Central memory CD8-positive, alpha-beta T cell (primary cell): ENCODE results near the gene SLC51B.

Experiments
- ATAC-seq: fragments of 150-1000 bp; cut with Tn5 transposase; replicated peaks from 2 replicates; pipeline ENCODE4 v1.10.0; 2022; ENCODE audit warnings: mild to moderate bottlenecking, moderate FRiP score, moderate number of reproducible peaks; ENCODE audit not compliant: poor library complexity, severe bottlenecking; ENCODE audit errors: extremely low read depth
- DNase-seq, 2 donors: peaks; one replicate each; pipeline ENCODE4 v3.0.0; 2021; ENCODE audit warnings: low spot score in 2 of 2
- H3K27ac Mint-ChIP-seq: one replicate; pipeline ENCODE4 v1.8.0; 2022; ENCODE audit warnings: low read depth, mild to moderate bottlenecking, moderate library complexity, mixed read lengths
- H3K27me3 Mint-ChIP-seq: one replicate; pipeline ENCODE4 v1.8.0; 2022; ENCODE audit warnings: mixed read lengths
- H3K36me3 Mint-ChIP-seq: one replicate; pipeline ENCODE4 v1.8.0; 2022; ENCODE audit warnings: mild to moderate bottlenecking, moderate library complexity, mixed read lengths; ENCODE audit not compliant: insufficient read depth
- H3K4me1 Mint-ChIP-seq: one replicate; pipeline ENCODE4 v1.8.0; 2022; ENCODE audit warnings: mixed read lengths
- H3K4me3 Mint-ChIP-seq: one replicate; pipeline ENCODE4 v1.8.0; 2022; ENCODE audit warnings: mild to moderate bottlenecking, moderate library complexity, mixed read lengths
- H3K9me3 Mint-ChIP-seq: one replicate; pipeline ENCODE4 v1.8.0; 2022; ENCODE audit warnings: mixed read lengths

Gene SLC51B

GRCh38 chr15:65083262-65083701, 38.1 kb downstream of the SLC51B start:
- H3K27ac Mint-ChIP-seq: no peak overlapping the region
- H3K4me3 Mint-ChIP-seq: no peak overlapping the region
- DNase-seq (no peak), ATAC-seq (no peak)
- peaks cover 58% of the 10 kb centered on the region for H3K27me3 Mint-ChIP-seq
- no peaks in the 10 kb centered on the region for H3K9me3 Mint-ChIP-seq
- H3K4me1 Mint-ChIP-seq: peaks cover 10% of the 10 kb centered on the region
- no peaks in the 10 kb centered on the region for H3K36me3 Mint-ChIP-seq

DNA sequence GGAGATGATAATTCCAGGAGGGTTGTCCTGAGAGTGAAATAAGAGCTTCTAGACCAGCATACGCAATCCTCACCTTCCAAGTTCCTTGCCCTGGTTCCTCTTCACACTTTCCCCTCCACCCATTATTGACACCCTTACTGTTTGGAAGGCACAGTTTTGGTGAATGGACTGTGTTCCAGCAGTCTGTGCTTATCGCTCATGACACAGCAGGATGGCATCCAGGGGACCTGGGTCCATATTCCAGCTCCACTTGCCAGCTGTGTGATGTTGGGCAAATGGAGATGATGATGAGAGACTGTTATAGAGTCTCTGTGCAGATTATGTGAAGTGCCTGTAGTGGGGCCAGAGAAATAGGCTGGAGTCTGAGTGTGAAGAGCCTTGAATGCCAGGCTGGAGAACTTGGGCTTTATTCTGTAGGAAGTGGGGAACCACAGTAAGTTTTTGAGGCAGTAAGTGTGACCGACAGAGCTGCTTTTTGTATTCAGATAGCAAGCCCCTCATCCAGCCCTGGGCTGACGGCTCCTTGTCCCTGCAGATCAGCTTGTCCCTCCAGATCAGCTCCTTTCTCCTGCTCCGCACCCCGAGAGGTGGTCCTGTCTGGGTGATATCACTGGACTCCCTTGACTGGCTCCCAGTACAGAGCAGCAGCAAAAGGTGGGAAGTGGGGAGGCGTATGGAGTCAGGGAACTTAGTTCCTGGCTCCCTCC, 39.5 kb downstream of the SLC51B start:
- Mint-ChIP-seq H3K27ac (no peak overlapping the region), H3K9me3 (no peaks in the 10 kb centered on the region), H3K36me3 (no peaks in the 10 kb centered on the region), H3K4me1 (peaks cover 10% of the 10 kb centered on the region), H3K4me3 (no peak overlapping the region), H3K27me3 (peaks cover 44% of the 10 kb centered on the region)
- no peak for ATAC-seq
- no peak for DNase-seq

DNA sequence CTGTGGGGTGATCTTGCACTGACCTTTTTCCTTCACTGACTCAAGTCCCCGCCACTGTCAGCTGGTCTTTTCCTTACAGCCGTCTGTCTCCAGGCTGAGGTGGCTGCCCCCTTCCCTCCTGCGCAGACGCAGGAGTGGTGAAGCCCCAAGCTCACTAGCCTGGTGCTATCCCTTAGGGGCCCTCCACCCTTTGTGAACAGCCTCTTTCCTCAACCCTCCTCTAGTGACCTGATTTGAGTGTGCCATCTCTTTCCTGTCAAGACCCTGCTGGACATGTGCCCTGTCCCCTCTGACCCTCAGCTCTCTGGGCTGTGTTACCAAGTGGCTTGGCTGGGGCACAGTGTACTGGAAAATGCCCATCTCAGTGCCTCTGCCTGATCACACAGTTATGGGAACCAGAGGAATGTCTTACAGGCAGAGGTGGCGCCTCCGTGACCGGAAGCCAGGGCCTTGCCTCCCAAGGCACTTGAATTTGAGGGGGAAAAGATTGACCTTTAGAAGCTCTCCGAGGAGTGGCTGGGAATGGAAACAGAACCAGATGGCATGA, 40.1 kb downstream of the SLC51B start:
- no peak overlapping the region for H3K27ac Mint-ChIP-seq
- H3K27me3 Mint-ChIP-seq: peaks cover 44% of the 10 kb centered on the region
- ATAC-seq: no peak
- no peak for DNase-seq
- no peak overlapping the region for H3K4me3 Mint-ChIP-seq
- H3K4me1 Mint-ChIP-seq: peaks cover 10% of the 10 kb centered on the region
- H3K36me3 Mint-ChIP-seq: no peaks in the 10 kb centered on the region
- no peaks in the 10 kb centered on the region for H3K9me3 Mint-ChIP-seq

DNA sequence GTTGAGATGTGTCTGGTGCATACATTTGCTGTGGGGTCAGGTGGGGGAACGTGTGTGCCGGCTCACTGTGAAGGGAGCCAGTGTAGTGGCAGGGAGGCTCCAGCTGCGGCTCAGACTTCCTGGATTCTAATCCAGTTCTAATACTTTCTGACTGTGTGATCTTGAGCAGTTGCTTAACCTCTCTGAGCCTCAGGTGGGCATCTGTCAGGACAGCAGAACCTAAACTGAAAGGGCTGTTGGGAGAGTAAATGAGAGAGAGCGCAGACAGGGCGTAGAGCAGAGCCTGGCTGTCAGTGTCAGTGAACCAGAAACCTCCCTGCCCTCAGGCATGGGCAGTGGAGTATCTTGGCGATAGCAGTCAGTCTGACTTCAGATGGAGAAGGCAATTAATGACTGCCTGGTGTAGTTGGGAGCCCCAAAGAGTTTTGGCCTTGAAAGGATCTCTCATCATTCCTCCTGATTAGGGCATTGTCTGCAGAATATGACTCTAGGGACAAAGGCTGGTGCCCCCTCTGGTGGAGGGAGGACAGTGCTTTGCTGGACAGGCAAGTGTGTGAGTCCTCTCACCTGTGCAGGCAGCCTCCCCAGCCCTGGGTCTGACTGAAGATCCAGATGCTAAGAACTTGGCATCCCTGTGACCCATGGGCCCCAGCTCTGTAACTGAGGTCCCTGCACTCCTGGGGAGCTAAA, 40.9 kb downstream of the SLC51B start:
- DNase-seq (no peak), ATAC-seq (no peak)
- Mint-ChIP-seq H3K27ac (no peak overlapping the region), H3K9me3 (no peaks in the 10 kb centered on the region), H3K4me3 (no peak overlapping the region), H3K36me3 (no peaks in the 10 kb centered on the region), H3K27me3 (peaks cover 38% of the 10 kb centered on the region), H3K4me1 (peaks cover 10% of the 10 kb centered on the region)

DNA sequence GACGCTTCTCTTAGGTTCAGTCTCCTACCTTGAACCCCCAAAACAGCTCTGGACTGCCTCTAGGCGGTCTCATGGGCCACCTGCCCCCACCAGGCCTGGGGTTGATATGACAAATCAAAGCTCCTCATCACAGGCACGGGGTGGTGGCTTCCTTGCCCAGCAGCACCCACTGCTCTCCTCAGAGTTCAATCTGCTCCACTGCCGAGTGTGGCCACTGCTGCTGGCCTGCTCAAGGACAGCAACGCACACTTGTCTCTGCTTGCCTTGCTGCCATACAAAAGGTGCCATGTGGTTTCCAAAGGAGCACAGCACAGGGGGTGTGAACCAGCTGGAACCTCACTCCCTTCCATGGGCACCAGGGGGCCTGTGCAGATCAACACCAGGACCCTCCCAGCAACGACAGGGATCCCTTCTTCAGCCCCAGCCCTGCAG, 41.5 kb downstream of the SLC51B start:
- H3K27ac Mint-ChIP-seq: no peak overlapping the region
- DNase-seq: no peak
- ATAC-seq: no peak
- H3K36me3 Mint-ChIP-seq: no peaks in the 10 kb centered on the region
- H3K27me3 Mint-ChIP-seq: peaks cover 32% of the 10 kb centered on the region
- no peak overlapping the region for H3K4me3 Mint-ChIP-seq
- H3K9me3 Mint-ChIP-seq: no peaks in the 10 kb centered on the region
- H3K4me1 Mint-ChIP-seq: peaks cover 10% of the 10 kb centered on the region

GRCh38 chr15:65087411-65087810, 42.2 kb downstream of the SLC51B start:
- Mint-ChIP-seq H3K27me3 (peaks cover 25% of the 10 kb centered on the region), H3K36me3 (no peaks in the 10 kb centered on the region), H3K4me1 (peaks cover 6% of the 10 kb centered on the region), H3K4me3 (no peak overlapping the region), H3K9me3 (no peaks in the 10 kb centered on the region), H3K27ac (no peak overlapping the region)
- DNase-seq (no peak), ATAC-seq (no peak)

- Mint-ChIP-seq H3K9me3 (no peaks in the 10 kb centered on the region), H3K27me3 (peaks cover 19% of the 10 kb centered on the region), H3K27ac (no peak overlapping the region), H3K4me1 (no peaks in the 10 kb centered on the region), H3K4me3 (no peak overlapping the region), H3K36me3 (no peaks in the 10 kb centered on the region)
- no peak for ATAC-seq
- no peak for DNase-seq
Measured at GRCh38 chr15:65087873-65088642, 42.9 kb downstream of the SLC51B start.

DNA sequence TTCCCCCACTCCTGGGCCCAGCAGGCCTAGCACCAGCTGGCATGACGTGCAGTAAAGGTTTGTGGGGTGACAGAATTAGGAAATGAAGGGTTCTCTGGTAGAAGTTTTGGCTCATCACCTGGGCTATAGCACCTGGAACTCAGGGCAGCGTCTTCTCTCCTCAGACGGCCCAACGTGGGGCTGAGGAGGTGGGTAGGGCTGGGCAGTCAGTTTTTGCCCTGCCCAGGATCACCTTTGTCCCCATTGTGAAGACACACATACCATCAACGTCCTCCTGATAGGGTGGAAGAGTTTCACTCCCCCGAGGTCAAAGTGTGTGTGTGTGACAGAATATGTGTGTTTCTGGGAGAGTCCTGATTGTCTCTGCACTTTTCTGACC, 43.4 kb downstream of the SLC51B start:
- DNase-seq (no peak), ATAC-seq (no peak)
- Mint-ChIP-seq H3K9me3 (no peaks in the 10 kb centered on the region), H3K36me3 (no peaks in the 10 kb centered on the region), H3K27me3 (peaks cover 13% of the 10 kb centered on the region), H3K4me3 (no peak overlapping the region), H3K27ac (no peak overlapping the region), H3K4me1 (no peaks in the 10 kb centered on the region)

DNA sequence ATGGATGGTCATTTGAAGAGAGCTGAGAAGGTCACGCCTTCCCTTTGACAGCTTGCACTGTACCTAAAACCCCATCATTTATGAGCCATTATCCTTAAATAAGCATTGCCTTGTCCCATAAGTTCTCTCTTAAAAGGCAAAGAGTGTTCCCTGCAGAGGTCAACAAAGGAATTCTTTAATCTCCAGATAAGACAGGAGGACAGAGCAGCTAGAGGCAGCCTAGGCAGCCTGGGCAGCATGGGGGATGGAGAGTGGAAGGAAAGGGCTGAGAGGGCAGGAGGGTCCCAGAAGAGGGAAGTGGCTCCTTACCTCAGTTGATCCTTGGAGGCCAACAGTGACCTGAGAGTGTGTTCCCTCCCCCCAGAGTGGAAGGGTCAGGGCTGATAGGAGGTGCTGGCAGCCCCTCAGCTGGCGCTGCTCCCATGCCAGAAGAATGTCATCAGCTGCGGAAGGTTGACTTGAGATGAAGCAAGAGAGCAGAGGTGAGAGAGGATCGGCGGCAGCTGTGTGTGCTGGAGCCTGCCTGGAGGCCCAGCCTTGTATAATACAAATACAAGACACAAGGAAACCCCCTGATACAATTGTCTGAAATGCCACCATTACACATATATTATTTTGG, 44.1 kb downstream of the SLC51B start:
- Mint-ChIP-seq H3K27me3 (peaks cover 6% of the 10 kb centered on the region), H3K27ac (no peak overlapping the region), H3K4me1 (no peaks in the 10 kb centered on the region), H3K9me3 (no peaks in the 10 kb centered on the region), H3K4me3 (no peak overlapping the region), H3K36me3 (peaks cover under 1% of the 10 kb centered on the region)
- ATAC-seq (no peak), DNase-seq (no peak)

GRCh38 chr15:65091946-65092770, 47.0 kb downstream of the SLC51B start:
- peaks cover 2% of the 10 kb centered on the region for H3K36me3 Mint-ChIP-seq
- H3K9me3 Mint-ChIP-seq: no peaks in the 10 kb centered on the region
- ATAC-seq (no peak), DNase-seq (no peak)
- no peak overlapping the region for H3K4me3 Mint-ChIP-seq
- H3K27me3 Mint-ChIP-seq: no peaks in the 10 kb centered on the region
- H3K27ac Mint-ChIP-seq: no peak overlapping the region
- H3K4me1 Mint-ChIP-seq: no peaks in the 10 kb centered on the region

DNA sequence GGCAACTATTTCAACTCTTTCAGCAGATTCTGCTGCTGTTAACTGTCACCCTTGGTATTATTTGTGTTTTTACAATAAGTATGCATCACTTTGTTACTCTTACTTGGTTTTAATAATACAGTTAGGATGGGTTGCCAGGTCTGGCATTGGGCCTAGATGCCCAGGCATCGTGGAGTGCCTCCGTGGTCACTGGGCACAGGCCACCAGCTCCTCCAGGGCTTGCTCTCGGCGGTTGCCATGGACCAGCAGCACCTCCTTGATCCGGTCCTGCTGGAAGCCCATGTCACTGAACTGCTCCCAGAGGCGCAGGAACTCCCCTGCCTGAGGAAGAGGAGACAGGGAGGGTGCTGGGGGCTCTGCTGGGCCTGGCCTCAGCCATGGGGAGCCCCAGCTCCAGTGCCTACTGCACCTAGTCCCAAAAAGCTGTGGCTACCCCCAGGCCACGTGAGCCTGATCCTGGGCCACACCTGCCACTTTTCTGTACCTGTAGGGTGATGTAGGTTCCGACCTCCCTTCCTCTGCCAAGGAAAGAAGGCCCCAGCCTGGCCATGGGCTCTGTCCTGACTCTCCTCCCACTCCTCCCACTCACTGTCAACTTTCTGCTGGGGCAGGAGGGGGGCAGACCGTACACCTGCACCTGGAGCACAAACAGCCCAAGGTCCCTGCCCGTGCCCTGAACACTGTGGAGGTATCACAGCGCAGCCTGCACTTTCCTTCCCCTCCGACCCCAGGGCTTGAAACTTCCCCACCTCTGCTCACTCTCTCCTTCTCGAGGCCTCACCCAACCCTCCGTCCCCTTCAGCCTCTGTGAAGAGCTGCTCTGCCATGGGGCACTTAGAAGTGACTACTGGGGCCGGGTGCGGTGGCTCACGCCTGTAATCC, 48.0 kb downstream of the SLC51B start:
- ATAC-seq: no peak
- Mint-ChIP-seq H3K27ac (no peak overlapping the region), H3K4me3 (no peak overlapping the region), H3K9me3 (no peaks in the 10 kb centered on the region), H3K36me3 (peaks cover 6% of the 10 kb centered on the region), H3K27me3 (no peaks in the 10 kb centered on the region), H3K4me1 (no peaks in the 10 kb centered on the region)
- DNase-seq: no peak
